LHCN-M2 (cell line): ENCODE data around the gene HSD17B11. TPM values are rescaled to one million over a fixed set of nuclear protein-coding genes. Genes with fewer than 3 reads are reported as not detected.
A peak's percentile ranks its signal among the peaks of the same experiment; 100 is the strongest.
"Not testable (repeated sequence)": the region's sequence is repeated elsewhere in the genome, so short reads cannot be mapped to it uniquely, and the experiment has no call there.

ENCODE experiments used
- DNase-seq: peaks from one replicate; pipeline ENCODE4 v3.0.0-alpha.2; 2012; ENCODE audit warnings: low read depth
- total RNA-seq: library from RNA; depleted of rRNA; stranded (reverse); fragments of >200 nt; gene quantifications from 2 replicates; pipeline ENCODE4 v1.2.3, GENCODE V29; 2014; rRNA removed

HSD17B11 gene
- total RNA-seq, 1 experiment from 2014 or later: 32.4 TPM

DNA sequence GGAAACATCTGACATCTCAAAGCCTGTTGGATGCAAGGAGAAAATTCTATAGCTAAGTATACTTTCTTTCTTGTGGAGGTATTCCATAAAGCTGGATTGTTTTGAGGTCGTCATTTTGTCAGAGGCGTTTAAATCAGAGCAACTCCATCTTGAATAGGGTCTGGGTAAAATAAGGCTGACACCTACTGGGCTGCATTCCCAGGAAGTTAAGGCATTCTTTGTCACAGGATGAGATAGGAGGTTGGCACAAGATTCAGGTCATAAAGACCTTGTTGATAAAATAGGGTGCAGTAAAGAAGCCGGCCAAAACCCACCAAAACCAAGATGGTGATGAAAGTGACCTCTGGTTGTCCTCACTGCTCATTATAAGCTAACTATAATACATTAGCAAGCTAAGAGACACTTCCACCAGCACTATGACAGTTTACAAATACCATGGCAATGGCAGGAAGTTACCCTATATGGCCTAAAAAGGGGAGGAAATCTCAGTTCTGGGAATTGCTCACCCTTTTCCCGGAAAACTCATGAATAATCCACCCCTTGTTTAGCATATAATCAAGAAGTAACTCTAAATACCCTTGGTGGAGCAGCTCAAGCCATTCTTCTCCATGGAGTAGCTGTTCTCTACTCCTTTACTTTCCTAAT is 80.2 kb downstream of the HSD17B11 start:
- no peak for DNase-seq

DNA sequence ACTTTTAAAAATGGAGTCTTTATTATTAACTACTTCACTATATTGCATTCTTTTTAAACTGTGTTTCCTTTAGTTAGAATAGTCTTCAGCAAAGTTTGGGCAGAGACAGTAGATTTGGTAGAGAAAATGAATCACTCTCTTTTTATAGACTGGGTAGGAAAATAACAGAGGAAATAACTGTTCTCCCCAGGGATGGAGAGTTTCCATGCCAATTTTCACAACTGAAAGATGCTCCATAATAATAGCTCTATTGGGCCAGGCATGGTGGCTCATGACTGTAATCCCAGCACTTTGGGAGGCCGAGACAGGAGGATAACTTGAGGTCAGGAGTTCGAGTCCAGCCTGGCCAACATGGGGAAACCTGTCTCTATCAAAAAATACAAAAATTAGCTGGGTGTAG is 81.4 kb downstream of the HSD17B11 start:
- DNase-seq: peak; percentile 71

DNA sequence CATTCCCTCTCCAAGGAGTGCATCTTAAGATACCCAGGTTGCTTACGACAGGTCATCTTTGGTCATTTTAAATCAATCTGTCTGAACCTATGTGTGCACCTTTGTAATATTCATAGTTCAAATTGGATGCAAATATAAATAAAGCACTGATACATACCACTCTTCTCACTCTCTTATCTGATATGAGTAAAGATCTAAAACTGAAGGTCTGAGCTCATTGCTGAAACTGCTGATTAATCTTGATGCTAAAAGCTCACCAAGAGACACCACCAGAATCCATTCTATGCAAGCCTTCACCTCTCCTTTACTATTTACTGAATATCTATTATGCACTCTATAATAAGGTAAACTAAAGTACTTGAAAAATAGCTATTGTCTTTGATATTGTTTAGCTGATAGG is 84.9 kb downstream of the HSD17B11 start:
- no peak for DNase-seq

DNA sequence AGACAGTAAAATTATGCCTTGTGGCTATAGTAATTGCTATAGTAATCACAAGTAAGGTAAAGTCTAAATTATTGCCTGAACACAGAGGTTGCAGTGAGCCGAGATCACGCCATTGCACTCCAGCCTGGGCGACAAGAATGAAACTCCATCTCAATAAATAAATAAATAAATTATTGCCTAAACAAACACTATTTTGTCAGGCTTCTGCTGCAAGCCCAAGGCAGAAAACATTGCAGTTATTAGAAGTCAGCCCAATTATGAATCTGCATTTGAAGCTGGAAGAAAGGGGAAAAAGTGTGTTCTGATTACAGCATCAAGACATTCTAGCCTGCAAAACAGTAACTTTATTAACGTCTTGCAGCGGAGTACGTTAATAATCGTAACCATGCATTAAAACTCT is 85.4 kb downstream of the HSD17B11 start:
- no peak for DNase-seq

DNA sequence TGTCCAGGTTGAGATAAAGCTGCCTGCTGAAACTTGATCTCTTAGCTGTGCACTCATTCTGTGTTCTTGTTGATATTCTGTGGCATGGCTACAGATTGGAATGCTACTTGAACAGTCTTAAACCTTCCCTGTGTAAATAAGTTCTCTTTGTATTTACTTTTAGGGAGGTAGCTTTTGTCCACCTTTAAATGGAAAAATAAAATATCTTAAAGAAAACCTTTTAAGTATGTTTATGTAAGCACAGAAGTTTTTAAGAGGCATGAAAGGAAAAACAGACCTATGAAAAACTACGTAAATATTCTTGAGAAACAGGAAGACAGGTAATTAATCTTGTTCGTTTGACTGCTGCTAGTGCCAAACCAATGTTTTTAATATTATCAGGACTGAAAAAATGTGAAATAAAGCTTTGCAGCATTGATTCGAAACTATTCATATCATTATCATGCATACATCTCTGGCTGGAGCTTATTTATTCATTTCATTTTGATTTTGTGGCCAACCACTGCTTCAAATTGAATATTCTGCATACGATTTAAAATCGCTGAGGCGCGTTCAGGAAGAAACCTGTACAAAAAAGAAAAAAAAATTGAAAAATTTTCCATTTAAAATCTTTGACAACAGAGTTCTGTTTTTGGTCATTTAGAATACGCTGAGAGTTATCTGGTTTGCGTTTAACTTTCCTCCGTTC is 86.1 kb downstream of the HSD17B11 start:
- peak; percentile 5 for DNase-seq

DNA sequence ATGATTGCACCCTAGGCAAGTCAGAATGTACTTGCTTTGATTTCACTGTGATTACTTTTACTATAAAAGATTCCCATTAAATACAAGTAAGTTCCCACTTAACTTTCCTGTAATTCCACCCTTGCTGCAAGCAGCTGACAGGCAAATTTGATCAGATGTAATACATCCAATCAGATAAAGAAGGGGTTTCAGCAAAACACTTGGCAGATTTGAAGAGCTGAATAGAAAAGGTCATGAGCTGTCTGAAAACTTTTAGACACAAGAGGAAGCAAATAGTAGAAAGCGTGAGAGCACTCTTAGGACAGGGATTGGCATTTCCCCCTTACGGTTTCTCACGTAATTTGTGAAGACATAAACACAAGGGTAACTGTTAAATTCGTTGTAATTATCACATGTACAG is 91.1 kb downstream of the HSD17B11 start:
- DNase-seq: no peak

DNA sequence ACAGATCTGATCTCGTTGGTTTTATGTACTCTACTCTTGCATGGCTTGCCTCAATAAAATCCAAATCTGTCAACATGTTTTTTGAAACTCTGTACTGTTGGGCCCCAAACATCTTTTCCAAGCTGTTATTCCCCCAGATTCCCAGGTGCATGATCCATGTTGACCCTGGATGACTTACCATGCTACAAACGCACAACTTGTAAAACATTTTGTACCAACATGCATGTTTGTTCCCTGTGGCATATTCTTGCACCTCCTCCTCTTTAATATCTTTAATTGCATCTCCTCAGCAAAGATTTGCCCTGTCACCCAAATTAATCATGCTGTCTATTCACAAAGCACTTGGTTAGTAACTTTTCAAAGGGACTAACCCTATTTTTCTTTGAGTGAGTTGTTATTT is 92.6 kb downstream of the HSD17B11 start:
- DNase-seq: no peak

DNA sequence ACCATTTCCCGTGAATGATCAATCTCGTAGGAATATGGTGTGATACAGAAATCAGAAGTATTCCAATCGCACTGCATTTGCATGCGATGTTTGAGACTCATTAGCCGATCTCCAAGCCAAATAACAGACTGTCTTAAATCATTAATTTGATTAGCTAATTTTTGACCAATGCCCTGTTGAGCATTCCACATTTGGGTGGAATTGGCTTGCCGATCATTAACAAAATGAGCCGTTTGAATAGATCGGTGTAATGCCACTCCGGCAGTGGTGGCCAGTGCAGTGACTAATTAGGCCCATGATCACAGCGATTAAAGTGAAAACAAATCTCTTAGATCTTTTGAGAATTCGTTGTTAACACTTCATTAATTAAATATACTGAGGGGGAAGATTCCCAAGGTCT is 96.1 kb downstream of the HSD17B11 start:
- DNase-seq: not testable (repeated sequence)

DNA sequence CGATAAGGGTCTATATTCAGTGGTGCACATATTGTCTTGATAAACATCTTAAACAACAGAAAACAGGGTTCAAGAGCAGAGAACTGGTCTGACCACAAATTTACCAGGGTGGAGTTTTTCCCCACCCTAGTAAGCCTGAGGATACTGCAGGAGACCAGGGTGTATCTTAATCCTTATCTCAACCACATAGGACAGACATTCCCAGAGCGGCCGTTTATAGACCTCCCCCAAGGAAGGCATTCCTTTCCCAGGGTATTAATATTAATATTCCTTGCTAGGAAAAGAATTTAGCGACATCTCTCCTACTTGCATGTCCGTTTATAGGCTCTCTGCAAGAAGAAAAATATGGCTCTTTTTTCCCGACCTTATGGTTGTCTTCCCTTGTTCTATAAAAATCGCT is 97.1 kb downstream of the HSD17B11 start:
- not testable (repeated sequence) for DNase-seq

DNA sequence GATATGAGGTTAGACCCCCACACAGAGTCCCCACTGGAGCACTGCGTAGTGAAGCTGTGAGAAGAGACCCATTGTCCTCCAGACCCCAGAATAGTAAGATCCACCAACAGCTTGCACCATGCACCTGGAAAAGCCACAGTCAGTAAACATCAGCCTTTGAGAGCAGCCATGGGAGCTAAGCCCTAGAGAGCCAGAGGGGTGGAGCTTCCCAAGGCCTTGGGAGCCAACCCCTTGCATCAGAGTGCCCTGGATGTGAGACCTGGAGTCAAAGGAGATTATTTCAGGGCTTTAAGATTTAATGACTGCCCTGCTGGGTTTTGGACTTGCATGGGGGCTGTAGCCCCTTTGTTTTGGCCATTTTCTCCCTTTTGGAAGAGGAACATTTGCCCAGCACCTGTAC is 104.0 kb downstream of the HSD17B11 start:
- no peak for DNase-seq

Other genes starting within 250 kb of the HSD17B11 start
- 6.7 and 7.5 TPM in 2 replicates for gene KLHL8, start 170.6 kb downstream of the HSD17B11 start, total RNA-seq
- not detected in 2 replicates for gene HSD17B13, start 68.3 kb downstream of the HSD17B11 start, total RNA-seq
- 8.4 and 11.8 TPM in 2 replicates for gene NUDT9, start 31.4 kb upstream of the HSD17B11 start, total RNA-seq
- gene SPARCL1, start 138.2 kb upstream of the HSD17B11 start, total RNA-seq: not detected in 2 replicates
- gene DSPP, start 217.3 kb upstream of the HSD17B11 start, total RNA-seq: not detected in 2 replicates